KOPT-K1 (cell line): Measurements from ENCODE around the gene DPP4.
A peak's percentile ranks its signal among the peaks of the same experiment; 100 is the strongest.

Experiments
- H3K27ac ChIP-seq: fragments of 200-600 bp; sonication (generic); 2 replicates; pipeline ENCODE4 v1.5.1; 2016; ENCODE audit warnings: antibody characterized with exemption, mild to moderate bottlenecking, low read depth, low read length; ENCODE audit not compliant: poor library complexity, severe bottlenecking
- H3K36me3 ChIP-seq: fragments of 200-600 bp; sonication (generic); 2 replicates; pipeline ENCODE4 v1.5.1; 2017; ENCODE audit warnings: antibody characterized with exemption, mild to moderate bottlenecking, low read length, moderate library complexity; ENCODE audit not compliant: insufficient read depth
- H3K9me3 ChIP-seq: fragments of 200-600 bp; sonication (generic); 2 replicates; pipeline ENCODE4 v1.5.1; 2017; ENCODE audit warnings: antibody characterized with exemption, low read length, mild to moderate bottlenecking; ENCODE audit not compliant: insufficient read depth, poor library complexity, severe bottlenecking

The DPP4 gene

DNA sequence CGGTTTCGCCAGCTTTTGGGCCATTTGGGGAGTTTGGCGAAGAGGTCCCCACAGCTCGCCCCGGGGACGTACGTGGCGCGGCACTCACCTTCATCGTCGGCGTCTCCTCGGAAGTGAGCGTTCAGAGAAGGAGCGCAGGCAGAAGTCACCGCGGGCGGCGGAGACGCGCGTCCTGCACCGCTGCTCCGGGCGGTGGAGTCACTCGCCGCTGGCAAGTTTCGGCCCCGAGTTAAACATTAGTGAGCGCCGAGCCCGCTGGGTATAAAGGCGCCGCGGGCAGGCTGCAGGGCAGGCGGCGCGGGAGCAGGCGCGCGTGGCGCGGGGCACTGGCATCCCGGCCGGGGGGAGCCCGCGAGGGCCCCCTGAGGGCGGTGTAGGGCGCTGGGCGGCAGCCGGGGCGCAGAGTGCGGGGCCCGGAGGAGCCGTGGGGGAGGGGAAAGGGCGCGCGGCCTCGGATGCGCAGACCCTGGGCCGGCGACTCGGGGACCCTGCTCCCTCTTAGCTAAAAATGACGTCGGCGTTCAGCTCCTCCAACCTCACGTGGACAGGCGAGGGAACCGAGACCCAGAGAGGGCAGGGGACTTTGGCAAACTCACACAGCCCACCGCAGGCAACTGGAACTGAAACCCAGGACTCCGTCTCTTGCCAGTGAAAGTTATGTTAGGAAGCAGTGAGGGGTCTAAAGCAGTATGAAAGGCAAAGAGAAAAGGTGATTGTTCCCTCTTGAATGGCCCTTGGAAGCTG is at the start of gene DPP4:
TSS of gene DPP4 (minus strand) at position 328 of the 744 bp plus-strand sequence. CDS start at position 94, 234 bp downstream.
- Histone ChIP-seq H3K36me3 (peaks cover 45% of the 10 kb centered on the region), H3K9me3 (peaks cover 18% of the 10 kb centered on the region), H3K27ac (peak within 1 kb of the TSS; percentile 91)

DNA sequence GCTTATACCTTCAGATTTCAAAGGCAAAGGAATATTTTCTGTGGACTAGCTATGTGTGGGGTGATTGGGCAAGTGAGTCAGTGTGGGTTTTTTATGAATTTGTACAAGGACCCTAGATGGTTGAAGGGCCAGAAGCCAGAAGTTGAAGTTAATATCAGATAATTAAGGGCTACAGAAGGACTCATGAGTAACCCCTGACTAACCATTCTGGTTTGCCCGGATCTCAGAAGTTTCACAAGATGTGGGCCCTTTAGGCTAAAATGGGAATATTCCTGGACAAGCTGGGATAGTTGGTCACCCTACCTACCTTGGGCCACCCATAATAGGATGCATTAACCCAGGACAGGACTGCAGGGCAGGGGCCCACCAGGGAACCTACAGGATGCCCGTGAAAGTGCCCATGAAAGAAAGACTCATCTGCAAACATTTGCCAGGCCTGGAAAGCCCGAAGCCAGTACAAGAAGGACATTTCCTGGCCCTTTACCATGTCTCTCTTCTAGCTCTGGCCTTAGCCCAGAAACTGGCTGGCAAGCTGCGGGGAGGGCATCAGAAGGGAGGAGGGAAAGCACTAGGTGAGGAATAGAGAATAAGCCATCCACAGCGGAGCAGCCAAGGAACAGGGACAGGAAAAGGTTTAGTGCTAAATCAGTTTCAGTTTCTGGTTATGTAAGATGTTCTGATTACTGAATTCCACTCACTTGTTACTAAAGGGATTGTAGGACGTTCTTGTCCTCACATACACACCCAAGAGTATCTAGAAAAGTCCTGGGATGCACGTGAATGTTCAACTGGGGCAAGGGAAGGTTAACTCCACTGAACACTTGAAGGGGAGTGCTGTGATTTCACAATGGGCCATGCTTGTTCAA is 44.4 kb upstream of the DPP4 start:
- Histone ChIP-seq H3K27ac (no peak overlapping the region), H3K36me3 (no peaks in the 10 kb centered on the region), H3K9me3 (peaks cover 12% of the 10 kb centered on the region)

DNA sequence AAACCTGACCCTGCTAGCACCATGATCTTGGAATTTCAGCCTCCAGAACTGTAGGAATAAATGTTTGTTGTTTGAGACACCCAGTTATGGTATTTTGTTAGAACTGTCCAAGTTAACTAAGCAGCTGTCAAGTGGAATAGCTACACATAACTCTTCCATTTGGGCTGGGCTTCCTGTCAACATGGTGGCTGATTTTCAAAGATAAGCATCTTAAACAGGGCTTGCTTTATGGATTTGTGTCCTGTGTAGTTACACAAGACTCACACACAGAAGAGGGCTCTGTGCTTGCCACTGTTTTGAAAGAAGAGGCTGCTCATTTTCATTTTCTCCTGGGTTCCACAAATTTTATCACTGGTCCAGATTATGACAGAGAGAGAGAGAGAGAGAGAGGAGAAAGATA is 42.3 kb upstream of the DPP4 start:
- Histone ChIP-seq H3K9me3 (peaks cover 12% of the 10 kb centered on the region), H3K27ac (no peak overlapping the region)

DNA sequence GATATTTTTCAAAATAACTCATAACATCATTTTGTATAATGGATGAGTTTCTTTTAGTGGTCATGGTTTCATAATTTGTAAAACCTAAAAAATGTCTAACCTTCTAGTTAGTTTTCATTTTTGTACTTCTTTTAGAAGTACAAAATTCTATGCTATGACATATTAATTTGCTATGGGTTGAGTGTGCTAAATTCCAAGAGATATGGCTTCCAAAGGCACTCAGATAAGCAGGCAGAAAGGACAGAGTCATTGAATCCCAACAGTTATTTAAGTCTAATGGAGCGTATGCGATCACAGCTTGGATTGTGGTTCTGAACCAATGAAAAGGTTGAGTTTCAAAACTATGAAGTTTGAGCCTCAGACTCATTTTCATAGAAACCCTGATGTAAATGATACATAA is 41.1 kb upstream of the DPP4 start:
- H3K27ac ChIP-seq, result no peak overlapping the region
- no peaks in the 10 kb centered on the region for H3K36me3 ChIP-seq
- peaks cover 12% of the 10 kb centered on the region for H3K9me3 ChIP-seq

More for the DNA sequence above, 42.3 kb upstream of the DPP4 start:
- no peaks in the 10 kb centered on the region for H3K36me3 ChIP-seq

DNA sequence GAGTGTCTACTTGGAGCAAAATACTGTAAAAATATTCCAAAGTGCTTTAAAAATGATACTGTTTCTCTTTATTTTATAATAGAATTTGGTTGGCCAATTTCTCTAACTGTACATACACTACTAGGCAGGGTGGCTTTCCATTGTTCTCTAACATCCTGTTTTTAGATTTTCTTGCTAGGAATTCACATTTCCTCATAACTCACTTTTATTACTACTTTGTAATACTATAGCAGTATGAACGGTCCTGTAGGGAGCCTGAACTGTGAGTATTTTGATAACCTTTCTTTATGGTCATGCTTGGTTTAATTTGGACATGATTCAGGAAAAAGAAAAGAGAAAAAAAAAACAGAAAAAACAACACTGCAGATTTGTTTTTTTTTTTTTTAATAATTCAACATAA is 40.3 kb upstream of the DPP4 start:
- H3K36me3 ChIP-seq, result no peaks in the 10 kb centered on the region
- H3K27ac ChIP-seq, result no peak overlapping the region
- H3K9me3 ChIP-seq, result peaks cover 12% of the 10 kb centered on the region

DNA sequence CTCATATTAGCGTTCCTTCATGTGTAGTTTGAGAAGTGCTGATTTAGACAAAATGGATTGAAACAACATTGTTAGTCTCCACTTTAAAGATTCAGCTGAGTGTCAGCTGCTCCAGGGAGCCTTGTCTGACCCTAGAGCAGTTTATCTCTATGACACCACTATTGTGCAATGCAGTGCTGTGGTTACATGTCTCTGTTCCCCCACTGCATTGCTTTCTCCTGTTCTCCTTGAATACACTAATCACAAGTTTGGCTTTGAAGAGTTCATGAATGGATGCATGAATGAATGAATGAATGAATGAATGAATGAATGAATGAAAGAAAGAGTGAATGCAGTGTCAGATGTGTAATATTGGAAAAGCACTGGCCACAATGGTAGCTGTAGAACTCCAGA is 39.8 kb upstream of the DPP4 start:
- Histone ChIP-seq H3K9me3 (peaks cover 12% of the 10 kb centered on the region), H3K36me3 (no peaks in the 10 kb centered on the region), H3K27ac (no peak overlapping the region)

DNA sequence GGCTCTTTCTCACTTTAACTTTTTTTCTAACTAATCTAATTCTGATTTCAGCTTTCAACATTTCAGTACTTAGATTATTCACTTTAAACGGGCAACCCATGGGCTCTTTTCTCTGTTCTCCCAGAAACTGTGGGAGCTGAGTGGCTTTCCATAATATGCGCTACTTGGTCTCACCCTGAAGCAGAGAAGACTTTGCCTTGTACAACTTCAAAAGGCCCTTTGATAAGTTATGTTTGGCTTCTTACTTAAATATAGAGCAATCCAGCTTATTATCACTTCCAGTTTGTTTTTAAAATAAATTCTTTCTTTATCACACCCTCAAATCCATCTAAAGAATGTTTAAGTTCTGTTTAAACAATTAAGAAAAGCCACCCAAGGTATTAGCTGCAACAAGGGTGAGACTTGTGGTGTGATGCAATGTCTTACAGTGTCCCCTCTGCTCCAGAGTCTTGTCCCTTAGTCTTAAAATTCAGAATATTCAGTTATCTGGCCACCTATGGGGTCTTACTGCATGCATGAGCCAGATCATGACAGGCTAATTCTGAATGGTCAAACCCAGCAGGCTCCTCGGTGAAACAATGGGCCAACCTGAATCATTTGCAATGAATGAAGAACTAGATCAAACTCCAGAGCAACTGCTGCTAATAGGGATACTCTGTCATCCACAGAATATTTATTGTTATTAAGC is 39.2 kb upstream of the DPP4 start:
- no peaks in the 10 kb centered on the region for H3K36me3 ChIP-seq
- H3K9me3 ChIP-seq, result peaks cover 12% of the 10 kb centered on the region
- H3K27ac ChIP-seq, result no peak overlapping the region

DNA sequence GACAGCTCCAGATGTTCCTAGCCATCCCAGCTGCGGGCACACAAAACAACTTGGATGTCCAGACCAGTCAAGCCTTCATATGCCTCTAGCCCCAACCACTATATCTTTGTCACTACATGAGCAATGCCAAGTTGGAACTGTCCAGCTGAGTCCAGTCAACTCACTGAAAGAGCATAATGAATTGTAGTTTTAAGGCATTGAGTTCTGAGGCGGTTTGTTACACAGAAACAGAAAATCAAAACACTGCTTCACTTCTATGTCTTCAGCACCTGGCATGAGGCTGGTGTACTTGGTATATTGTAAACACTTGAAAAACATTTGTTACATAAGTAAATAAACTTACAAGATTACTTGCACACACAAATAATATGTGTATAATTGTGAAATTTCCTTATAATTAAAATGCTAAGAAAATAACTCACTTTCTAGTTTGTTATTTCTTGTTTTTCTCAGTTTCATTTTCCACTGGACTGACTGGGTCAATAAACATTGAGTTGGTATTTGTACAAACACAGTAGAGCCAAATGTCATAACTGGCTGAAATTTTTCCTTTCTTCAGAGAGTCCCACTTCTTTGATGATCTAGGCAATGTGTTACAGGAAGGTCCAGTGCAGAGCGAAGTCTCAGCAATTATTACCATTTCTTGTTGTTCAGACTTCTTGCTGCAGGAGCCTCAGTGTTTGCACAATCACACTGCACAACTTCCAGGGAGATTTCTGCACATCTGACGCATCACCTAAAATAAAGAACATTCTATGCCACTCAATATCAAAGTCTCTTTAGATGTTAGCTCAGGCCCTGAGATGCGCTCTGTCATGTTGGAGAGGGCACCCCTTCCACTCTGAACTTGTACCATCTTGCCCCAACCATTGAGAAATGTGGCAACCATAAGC is 38.2 kb upstream of the DPP4 start:
- Histone ChIP-seq H3K9me3 (peaks cover 12% of the 10 kb centered on the region), H3K27ac (no peak overlapping the region), H3K36me3 (no peaks in the 10 kb centered on the region)

DNA sequence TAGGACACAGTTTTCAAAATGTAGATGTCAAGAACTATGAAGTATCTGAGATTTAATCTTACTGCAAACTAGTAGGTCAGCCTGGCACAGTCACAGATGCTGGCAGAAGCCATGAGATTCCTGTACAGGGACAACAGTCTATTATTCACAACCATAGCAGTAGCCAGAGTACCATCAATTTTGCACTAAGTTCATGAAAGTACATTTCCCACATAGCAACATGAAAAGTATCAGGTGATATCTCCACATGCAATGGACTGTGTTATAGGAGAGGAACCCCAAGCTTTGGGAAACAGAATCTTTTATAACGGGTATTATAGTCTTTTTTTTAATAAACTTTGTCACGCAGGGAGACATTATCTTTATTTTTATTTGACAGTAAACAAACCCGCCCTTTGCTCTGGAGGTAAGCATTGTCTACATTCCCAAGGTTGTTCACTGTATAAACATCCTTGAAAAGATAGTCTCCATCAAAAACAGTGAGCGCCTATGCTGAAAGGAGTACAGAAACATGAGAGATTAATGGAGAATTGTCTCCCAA is 33.4 kb upstream of the DPP4 start:
- Histone ChIP-seq H3K36me3 (no peaks in the 10 kb centered on the region), H3K27ac (no peak overlapping the region), H3K9me3 (no peaks in the 10 kb centered on the region)

DNA sequence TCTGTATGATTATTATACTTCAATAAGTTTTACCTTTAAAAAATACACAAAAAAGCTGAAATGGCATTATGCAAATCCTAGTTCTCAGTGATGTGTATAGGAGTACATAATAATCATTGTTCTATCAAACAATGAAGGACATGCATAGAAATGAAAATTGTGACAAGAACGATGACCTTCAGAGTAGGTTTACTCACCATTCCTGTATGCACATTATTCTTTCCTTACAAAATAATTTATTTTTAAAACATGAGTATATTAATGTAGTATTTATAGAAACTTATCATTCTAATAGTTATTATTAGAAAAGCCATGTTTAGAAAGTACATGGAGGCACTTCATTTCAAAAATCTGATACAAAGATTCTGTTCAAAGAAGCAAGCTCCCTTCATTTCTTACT is 32.7 kb upstream of the DPP4 start:
- Histone ChIP-seq H3K36me3 (no peaks in the 10 kb centered on the region), H3K9me3 (no peaks in the 10 kb centered on the region), H3K27ac (no peak overlapping the region)

DNA sequence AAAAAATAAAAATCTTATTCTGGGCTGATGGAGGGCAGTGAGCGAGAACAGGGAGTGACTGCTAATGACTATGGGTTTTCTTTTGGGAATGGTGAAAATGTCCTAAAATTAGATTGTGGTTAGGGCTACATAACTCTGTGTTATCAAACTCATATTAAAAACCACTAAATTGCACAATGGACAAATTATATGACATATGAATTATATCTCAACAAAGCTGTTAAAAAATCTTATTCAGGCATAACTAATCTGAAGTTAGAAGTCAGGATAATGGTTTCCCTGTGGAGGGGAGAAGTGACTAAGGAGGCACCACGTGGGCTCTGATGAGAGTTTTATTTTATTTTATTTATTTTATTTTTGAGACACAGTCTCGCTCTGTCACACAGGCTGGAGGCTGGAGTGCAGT is 32.1 kb upstream of the DPP4 start:
- Histone ChIP-seq H3K27ac (no peak overlapping the region), H3K36me3 (no peaks in the 10 kb centered on the region), H3K9me3 (no peaks in the 10 kb centered on the region)

DNA sequence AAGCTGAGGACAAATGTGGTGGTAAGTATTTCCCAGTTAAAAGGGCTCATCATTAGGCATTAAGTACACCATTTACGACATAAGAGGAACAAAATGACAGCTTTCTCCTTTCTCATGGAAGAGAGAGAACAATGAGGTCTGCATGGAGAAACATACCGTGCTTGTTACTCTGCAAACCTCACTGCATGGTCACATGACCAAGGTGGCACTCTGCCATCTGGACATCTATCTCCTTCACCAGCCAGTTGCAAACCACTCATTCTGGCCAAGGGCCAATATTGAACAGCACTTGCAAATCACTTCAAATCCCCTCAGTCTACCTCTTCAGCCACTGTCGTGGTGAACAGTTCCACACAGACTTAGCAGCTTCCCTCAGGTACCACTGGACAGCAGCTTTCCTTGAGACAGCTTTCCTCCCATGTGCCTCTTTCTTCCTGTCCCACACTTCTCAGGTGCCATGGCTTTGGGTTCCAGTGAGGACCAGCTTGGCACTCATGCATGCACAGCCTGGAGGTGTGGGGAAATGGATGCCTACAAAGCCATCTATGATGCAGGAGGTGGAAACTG is 29.5 kb upstream of the DPP4 start:
- H3K36me3 ChIP-seq, result no peaks in the 10 kb centered on the region
- no peak overlapping the region for H3K27ac ChIP-seq
- H3K9me3 ChIP-seq, result no peaks in the 10 kb centered on the region

DNA sequence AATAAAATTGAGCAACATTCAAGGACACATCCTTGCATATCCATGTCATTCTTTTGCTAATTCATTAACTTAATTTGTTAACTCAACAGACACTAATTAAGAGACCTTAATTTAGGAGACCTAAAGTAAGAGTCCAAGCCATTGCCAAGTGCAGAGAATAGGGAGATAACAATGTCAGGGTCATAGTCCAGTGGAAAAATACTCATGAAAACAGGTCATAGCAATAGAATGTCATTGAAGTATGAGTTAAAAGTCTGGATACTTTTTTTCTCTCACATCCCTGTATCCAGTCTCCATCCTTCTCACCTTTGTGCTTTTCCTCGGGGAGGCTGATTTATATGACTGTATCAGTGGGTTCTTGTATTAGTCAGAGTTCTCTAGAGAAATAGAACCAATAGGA is 26.6 kb upstream of the DPP4 start:
- Histone ChIP-seq H3K36me3 (no peaks in the 10 kb centered on the region), H3K9me3 (no peaks in the 10 kb centered on the region), H3K27ac (no peak overlapping the region)

DNA sequence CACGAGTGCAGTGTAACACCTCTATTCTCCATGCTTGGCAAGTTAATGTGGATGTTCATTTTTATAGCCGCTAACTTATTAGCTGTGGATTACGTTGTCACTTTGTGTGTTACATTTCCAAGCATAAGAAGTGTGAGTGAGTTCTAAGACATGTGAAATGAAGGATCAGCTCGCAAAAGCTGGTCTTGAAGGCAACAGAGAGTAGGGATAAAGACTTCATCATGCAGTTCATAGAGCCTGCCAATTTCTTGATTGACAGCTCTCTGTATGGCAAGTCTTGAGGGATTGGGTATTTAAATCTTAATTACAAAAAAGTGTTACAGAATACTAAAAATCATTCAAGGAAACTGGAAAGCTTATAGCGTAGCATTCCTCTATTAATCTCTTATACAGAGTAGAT is 25.8 kb upstream of the DPP4 start:
- no peaks in the 10 kb centered on the region for H3K36me3 ChIP-seq
- H3K27ac ChIP-seq, result no peak overlapping the region
- no peaks in the 10 kb centered on the region for H3K9me3 ChIP-seq
